Islet precursor cell (in vitro differentiated cells): Measurements from ENCODE around the gene OOSP3.
"Not testable (repeated sequence)": the region's sequence is repeated elsewhere in the genome, so short reads cannot be mapped to it uniquely, and the experiment has no call there.

Experiments
- DNase-seq: peaks from one replicate; pipeline ENCODE4 v3.0.0-alpha.2; 2018

Gene OOSP3

GRCh38 chr11:59878575-59878974 lies at the start of gene OOSP3:
TSS of gene OOSP3 (plus strand) at chr11:59878782. CDS start at chr11:59878809, 27 bp downstream.
- no peak for DNase-seq

DNA sequence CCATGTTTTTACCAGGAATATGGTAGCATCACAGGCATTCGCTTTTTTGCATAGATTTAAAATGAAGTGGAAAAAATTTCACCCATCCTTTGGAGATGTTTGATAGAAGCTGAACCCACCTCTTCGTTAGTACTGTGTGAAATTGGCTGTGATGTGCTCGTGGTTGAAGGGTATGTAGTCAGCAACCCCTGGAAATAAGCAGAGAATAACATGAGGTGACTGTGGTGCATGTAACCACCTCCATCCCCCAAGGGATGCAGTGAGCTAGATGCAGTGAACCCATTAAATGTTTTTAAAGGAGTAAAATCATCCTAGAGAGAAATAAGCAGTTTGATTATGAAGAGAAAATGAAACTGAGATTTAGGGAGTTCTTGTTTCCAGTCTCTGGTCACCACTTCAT lies 49.2 kb upstream of the OOSP3 start:
- no peak for DNase-seq

DNA sequence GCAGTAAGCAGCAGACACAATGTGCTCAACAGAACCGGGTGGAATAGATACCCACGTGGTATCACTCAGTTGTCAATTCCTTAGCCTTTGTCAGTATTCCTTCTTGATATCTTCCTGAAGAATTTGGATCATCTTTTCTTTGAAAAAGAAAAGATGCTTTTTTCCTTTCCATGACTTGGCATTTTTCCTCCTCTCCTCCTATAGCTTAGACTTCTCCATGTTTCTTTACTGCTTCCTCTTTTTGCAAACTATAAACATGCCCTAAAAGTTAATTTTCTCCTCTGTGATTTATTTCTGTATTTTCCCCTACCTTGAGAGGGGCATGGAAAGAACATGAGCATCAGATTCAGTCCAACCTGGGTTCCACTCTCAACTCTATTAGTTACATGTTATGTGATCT lies 45.0 kb upstream of the OOSP3 start:
- no peak for DNase-seq

DNA sequence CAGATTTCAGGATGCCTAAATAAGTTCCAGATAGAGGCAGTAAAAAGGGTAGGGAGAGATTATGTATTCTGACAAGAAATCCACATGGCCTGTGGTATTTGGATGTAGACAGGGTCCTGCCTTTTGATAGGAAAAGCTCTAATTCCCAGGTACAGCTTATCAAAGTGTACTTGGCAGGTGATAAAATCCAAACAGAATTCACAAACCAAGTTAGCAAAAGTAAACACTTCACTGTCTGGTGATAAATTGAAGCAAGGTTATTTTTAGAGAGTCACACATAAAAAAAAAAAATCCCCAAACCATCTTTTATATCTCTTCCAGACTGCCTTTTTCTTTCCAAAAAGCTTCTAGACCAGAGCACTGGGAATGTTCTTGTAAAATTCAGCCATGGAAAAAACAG lies 39.0 kb upstream of the OOSP3 start:
- no peak for DNase-seq

- no peak for DNase-seq
Observed at GRCh38 chr11:59841514-59841913, 37.1 kb upstream of the OOSP3 start.

GRCh38 chr11:59842316-59842715 lies 36.3 kb upstream of the OOSP3 start:
- no peak for DNase-seq

GRCh38 chr11:59845399-59845798 lies 33.2 kb upstream of the OOSP3 start, which contains the start of gene CBLIF:
TSS of gene CBLIF (minus strand) at chr11:59845499. CDS start at chr11:59845453, 46 bp downstream.
- DNase-seq: no peak

GRCh38 chr11:59846556-59846955 lies 32.0 kb upstream of the OOSP3 start:
- DNase-seq: no peak

DNA sequence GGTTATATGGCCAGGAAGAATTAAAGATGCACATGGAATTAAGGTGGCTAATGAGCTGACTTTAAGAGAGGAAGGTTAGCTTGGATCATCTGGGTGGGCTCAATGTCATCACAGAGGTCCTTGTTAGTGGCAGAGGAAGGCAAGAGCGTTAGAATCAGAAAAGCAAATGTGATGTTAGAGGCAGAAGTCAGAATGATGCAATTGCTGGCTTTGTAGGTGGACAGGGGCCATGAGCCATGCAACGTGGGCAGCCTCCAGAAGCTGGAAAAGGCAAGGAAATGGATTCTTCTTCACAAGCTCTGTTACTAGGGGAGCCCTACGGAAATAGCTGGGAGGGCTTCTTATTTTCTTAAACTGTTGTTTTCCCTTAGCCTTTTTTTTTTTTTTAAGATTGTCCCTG lies 31.0 kb upstream of the OOSP3 start:
- no peak for DNase-seq

DNA sequence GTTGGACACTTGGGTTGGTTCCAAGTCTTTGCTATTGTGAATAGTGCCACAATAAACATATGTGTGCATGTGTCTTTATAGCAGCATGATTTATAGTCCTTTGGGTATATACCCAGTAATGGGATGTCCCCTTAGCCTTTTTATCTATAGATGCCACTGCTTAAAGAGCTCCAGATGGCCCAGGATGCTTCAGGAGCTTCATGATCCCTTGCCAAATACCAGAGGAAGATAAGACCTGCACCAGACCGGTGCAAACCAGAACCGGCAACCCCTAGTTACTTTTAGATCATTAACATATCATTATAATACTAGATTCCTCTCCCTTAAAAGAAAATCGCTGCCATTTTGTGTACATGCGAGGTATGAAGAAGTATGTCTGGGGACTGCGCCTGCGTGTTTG lies 30.1 kb upstream of the OOSP3 start:
- not testable (repeated sequence) for DNase-seq

DNA sequence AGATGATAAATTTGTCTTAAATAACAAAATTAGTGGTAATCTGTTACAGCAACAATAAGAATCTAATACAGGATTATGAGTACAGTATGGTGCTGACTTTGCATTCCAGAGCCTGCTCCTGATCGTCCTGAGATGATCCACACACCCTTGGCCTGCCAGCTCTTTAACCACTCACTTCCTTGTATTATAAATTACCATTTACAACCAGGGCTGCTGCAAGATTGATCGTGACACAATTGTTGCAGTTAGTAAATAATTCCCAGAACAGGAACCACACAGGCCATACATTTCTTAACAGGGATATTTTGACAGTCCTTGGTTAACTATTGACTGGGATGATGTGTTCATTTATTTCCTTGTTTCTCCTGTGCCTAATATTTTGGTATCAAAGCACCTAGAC lies 29.5 kb upstream of the OOSP3 start:
- DNase-seq: no peak

GRCh38 chr11:59849551-59849950 lies 29.0 kb upstream of the OOSP3 start:
- DNase-seq: not testable (repeated sequence)

GRCh38 chr11:59851416-59851815 lies 27.2 kb upstream of the OOSP3 start:
- not testable (repeated sequence) for DNase-seq

DNA sequence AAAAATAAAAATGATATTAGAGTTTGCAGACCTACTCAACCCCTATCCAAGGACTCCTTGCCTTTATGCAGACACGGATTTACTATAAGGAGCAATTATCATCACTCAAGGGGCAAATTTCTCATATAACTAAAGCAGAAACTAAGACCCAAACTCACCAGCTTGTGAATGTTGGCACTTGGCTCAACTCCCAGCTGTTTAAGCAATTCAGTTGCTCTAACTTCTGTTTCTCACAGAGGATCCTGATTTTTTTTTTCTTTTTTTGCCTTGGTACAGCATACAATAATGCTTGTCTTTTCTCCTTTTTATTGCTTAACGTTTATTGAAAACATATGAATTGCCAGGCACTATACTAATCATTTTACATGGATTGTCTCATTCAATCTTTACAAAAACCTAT lies 23.7 kb upstream of the OOSP3 start:
- no peak for DNase-seq

DNA sequence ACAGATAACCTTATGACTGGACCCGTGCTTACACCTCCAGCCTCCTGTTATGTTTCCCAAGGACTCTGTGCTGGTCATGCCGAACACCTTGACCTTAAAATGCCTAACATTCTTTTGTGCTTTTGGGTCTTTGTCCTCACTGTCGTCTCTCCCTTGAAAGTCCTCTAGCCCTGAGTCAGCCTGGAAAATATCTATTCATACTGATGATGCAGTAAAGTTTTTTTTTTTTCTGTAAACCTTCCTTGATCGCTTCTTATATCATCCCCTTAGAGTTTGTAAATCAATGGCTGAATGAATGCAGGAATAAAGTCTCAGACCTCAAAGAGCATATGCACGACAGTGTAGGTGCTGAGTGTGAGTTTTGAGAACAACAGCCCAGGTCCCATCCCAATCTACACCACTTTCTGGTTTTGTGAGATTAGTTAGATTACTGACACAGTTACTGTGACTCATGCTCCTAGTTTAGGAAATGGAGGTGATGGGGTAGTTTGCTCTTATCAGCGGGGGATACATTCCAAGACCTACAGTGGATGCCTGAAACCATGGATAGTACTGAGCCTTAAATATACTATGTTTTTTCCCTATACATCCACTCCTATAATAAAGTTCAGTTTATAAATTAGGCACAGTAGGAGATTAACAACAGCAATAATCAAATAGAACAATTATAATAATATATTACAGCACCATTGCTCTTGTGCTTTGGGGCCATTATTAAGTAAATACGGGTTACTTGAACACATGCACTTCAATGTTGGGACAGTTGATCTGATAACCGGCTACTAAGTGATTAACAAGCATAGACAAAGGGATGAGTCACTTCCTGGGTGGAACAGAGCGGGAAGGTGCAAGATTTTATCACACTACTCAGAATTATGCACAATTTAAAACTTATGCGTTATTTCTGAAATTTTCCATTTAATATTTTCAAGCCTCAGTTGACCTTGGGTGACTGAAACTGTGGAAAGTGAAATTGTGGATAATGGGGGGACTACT lies 20.8 kb upstream of the OOSP3 start:
- peak; percentile 68 for DNase-seq

DNA sequence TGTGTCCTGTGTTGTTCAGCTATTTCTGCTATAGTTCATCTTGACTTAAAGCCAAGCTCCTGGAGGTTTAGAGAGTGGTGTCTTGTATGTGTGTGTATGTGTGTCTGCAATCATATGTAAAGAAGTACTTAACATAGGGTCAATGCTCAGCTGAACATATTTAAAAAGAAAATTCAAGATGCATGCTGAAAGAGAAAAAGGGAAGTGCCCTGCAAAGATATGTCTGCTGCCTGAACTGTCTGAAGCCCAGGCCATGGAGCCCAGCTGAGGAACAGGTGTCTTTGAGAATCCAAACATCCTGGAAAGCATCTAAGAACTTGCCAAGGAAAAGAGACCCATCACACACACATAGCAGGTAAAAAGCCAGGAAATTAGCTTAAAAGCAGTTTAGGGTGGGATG lies 18.9 kb upstream of the OOSP3 start:
- no peak for DNase-seq

DNA sequence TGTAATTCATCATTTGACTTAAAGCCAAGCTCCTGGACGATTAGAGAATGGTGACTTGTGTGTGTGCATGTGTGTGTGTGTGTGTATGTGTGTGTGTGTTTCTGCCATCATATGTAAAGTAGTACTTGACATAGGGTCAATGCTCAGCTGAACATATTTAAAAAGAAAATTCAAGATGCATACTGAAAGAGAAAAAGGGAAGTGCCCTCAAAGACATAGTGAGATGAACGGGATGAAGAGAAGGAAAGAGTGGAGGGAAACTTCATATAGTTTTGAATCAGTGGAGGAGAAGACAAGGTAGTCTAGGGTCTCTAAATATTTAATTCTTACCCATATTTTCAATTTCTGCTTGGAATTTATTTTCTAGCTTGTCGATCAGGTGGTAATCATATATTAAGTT lies 16.3 kb upstream of the OOSP3 start:
- DNase-seq: no peak

GRCh38 chr11:59865031-59865430 lies 13.6 kb upstream of the OOSP3 start:
- no peak for DNase-seq

GRCh38 chr11:59866397-59866796 lies 12.2 kb upstream of the OOSP3 start, which contains the start of gene TCN1:
TSS of gene TCN1 (minus strand) at chr11:59866487. CDS start at chr11:59866470, 17 bp downstream.
- DNase-seq: no peak

DNA sequence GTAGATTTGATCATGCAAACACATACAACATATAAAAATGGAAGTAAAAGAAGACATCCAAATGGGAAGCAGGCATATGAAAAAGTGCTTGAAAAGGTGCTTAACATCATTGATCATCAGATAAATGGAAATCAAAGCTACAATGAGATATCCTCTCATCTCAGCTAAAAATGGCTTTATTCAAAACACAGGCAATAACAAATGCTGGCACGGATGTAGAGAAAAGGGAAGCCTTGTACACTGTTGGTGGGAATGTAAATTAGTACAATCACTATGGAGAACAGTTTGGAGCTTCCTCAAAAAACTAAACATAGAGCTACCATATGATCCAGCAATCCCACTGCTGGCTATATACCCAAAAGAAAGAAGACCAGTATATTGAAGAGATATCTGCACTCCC lies 11.7 kb upstream of the OOSP3 start:
- DNase-seq: no peak

GRCh38 chr11:59867946-59868345 lies 10.6 kb upstream of the OOSP3 start:
- no peak for DNase-seq

GRCh38 chr11:59872076-59872475 lies 6.5 kb upstream of the OOSP3 start:
- DNase-seq: no peak

- no peak for DNase-seq
Observed at GRCh38 chr11:59875856-59876519, 2.6 kb upstream of the OOSP3 start.

DNA sequence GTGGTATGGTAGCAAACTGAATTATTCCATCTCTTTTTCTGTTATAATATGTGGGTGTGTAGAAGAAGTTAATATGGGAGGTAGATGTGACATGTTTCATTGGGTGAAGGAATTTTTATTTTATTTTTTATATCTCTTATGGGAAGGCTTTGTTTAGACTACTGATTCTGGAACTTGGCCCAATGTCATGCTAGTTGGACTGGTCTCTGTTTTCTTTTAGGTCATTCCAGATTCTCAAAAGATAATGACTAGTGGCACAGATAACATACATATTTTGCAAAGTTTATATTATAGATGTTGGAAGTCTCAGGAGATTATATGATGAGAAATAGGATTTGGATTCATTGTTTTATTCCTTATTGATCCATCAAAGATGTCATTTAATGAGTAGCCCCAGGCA lies 1.3 kb upstream of the OOSP3 start:
- no peak for DNase-seq
